ENCODE results near the gene TTC33.

GRCh38 chr5:40475561-40475960 lies 280.2 kb downstream of the TTC33 start:
- TF ChIP-seq POLR2A (IDR thresholded peaks at IDR 0.05) (no peak), CTCF (IDR thresholded peaks at IDR 0.05) (no peak), POLR2AphosphoS5 (IDR thresholded peaks at IDR 0.05) (no peak)

All from suprapubic skin (tissue), 4 donors.